Astrocyte (in vitro differentiated cells and primary cell): ENCODE measurements around the gene FBLN2. TPM values are rescaled to one million over a fixed set of nuclear protein-coding genes. Genes with fewer than 3 reads are reported as not detected.

ENCODE experiments used
- DNase-seq: peaks from one replicate; pipeline ENCODE4 v3.0.0-alpha.2; 2010; ENCODE audit warnings: low read depth
- FAIRE-seq: peaks from 2 replicates; lab custom pipeline; 2011; peaks lifted over from hg19 to GRCh38; lab: Jason Lieb, UNC
- H2AFZ ChIP-seq: 2 replicates; pipeline ENCODE4 v1.6.0; 2012; ENCODE audit warnings: low read depth, low read length, inconsistent platforms
- H3K27ac ChIP-seq: 2 replicates; pipeline ENCODE4 v1.5.1; 2011; ENCODE audit warnings: low read depth, low read length, inconsistent platforms
- H3K27me3 ChIP-seq: 2 replicates; pipeline ENCODE4 v1.6.0; 2011; ENCODE audit warnings: low read length, inconsistent platforms; ENCODE audit not compliant: insufficient read depth
- H3K36me3 ChIP-seq: 2 replicates; pipeline ENCODE4 v1.5.1; 2011; ENCODE audit warnings: low read length, inconsistent platforms; ENCODE audit not compliant: insufficient read depth
- H3K4me1 ChIP-seq: 2 replicates; pipeline ENCODE4 v1.5.1; 2011; ENCODE audit warnings: low read length, inconsistent platforms; ENCODE audit not compliant: insufficient read depth
- H3K4me2 ChIP-seq: 2 replicates; pipeline ENCODE4 v1.6.0; 2012; ENCODE audit warnings: low read length, inconsistent platforms
- H3K4me3 ChIP-seq: 2 replicates; pipeline ENCODE4 v1.5.1; 2011; ENCODE audit warnings: low read depth, mild to moderate bottlenecking, low read length, inconsistent platforms; ENCODE audit not compliant: insufficient read depth
- H3K79me2 ChIP-seq: 2 replicates; pipeline ENCODE4 v1.6.0; 2012; ENCODE audit warnings: mild to moderate bottlenecking, low read length, inconsistent platforms; ENCODE audit not compliant: insufficient read depth
- H3K9ac ChIP-seq: 2 replicates; pipeline ENCODE4 v1.6.0; 2012; ENCODE audit warnings: mild to moderate bottlenecking, low read length, inconsistent platforms
- H3K9me3 ChIP-seq: 2 replicates; pipeline ENCODE4 v1.5.1; 2012; ENCODE audit warnings: low read depth, mild to moderate bottlenecking, low read length, inconsistent platforms; ENCODE audit not compliant: insufficient read depth
- H4K20me1 ChIP-seq: 2 replicates; pipeline ENCODE4 v1.6.0; 2012; ENCODE audit warnings: low read length, inconsistent platforms; ENCODE audit not compliant: insufficient read depth
- H3K27ac Mint-ChIP-seq: one replicate; pipeline ENCODE4 v1.8.0; 2021; ENCODE audit warnings: mild to moderate bottlenecking, mixed read lengths; ENCODE audit not compliant: unreplicated experiment
- H3K27me3 Mint-ChIP-seq: one replicate; pipeline ENCODE4 v1.8.0; 2021; ENCODE audit warnings: low read depth, mixed read lengths; ENCODE audit not compliant: unreplicated experiment
- H3K36me3 Mint-ChIP-seq: one replicate; pipeline ENCODE4 v1.8.0; 2021; ENCODE audit warnings: low read depth, mixed read lengths; ENCODE audit not compliant: unreplicated experiment
- H3K4me1 Mint-ChIP-seq: one replicate; pipeline ENCODE4 v1.8.0; 2021; ENCODE audit warnings: low read depth, mixed read lengths; ENCODE audit not compliant: unreplicated experiment
- H3K4me3 Mint-ChIP-seq: one replicate; pipeline ENCODE4 v1.8.0; 2021; ENCODE audit warnings: mild to moderate bottlenecking, moderate library complexity, mixed read lengths; ENCODE audit not compliant: unreplicated experiment
- H3K9me3 Mint-ChIP-seq: one replicate; pipeline ENCODE4 v1.8.0; 2021; ENCODE audit warnings: mild to moderate bottlenecking, mixed read lengths; ENCODE audit not compliant: unreplicated experiment
- EZH2 ChIP-seq: IDR thresholded peaks from 2 replicates; pipeline ENCODE4 v1.6.1; 2012; ENCODE audit warnings: mild to moderate bottlenecking, low read length, inconsistent platforms; ENCODE audit not compliant: insufficient read depth
- total RNA-seq: library from RNA; stranded (reverse); gene quantifications from 2 replicates; pipeline ENCODE4 v1.2.1, GENCODE V29; 2021
- TF ChIP-seq, protein P1 (sequence below): IDR thresholded peaks from 2 replicates; pipeline ENCODE4 v1.5.1; 2011; ENCODE audit warnings: low read depth, mild to moderate bottlenecking, inconsistent platforms, low read length, moderate library complexity; ENCODE audit not compliant: insufficient read depth

FBLN2 gene
- total RNA-seq, 1 donor from 2014 or later, result 36.6 TPM

DNA sequence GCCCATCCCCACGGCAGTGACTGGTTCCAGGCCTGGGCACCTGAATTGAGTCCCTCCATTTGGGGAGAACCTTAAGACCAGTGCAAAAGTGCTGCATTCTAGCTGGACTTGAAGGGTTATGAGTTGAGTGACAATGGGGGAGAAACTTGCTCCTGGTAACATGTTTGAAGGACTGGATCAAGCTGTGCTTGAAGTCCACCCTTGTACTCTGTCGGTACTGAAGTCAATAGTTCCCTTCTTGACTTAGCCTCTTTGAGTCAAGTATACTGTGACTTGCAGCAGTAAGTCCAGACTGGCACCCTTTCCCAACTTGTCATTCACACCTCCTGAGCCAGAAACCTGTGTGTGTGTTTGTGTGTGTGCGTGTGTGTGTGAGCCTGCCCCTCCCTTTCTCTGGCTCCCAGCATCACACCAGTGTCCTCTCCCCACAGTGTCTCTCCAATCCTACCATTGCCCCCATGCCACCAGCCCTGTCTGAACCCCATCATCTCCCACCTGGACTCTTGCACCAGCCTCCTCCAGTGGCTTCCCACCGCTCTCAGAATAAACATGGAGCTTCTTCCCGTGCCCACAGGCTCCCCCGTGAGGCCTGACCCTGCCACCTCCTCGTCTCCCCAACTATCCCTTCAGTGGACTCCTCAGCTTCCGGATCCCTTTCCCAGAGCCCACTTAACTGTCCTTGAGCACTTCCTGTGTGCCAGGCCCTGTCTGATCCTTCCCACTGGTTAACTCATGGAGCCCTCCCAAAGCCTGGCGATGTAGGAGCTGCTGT, 10.2 kb upstream of the FBLN2 start:
- DNase-seq (no peak), FAIRE-seq (no peak)
- Histone ChIP-seq H3K36me3 (no peaks in the 10 kb centered on the region), H3K27me3 (no peaks in the 10 kb centered on the region), H3K27ac (peak overlapping the region; percentile 83), H3K4me1 (peaks cover 57% of the 10 kb centered on the region), H3K4me2 (peak overlapping the region; percentile 27), H3K9me3 (no peaks in the 10 kb centered on the region), H4K20me1 (no peaks in the 10 kb centered on the region), H3K9ac (peak overlapping the region; percentile 39), H3K4me3 (no peak overlapping the region), H2AFZ (peak overlapping the region; percentile 16), H3K79me2 (no peaks in the 10 kb centered on the region)
- Mint-ChIP-seq H3K27me3 (peaks cover 8% of the 10 kb centered on the region), H3K4me1 (peaks cover 21% of the 10 kb centered on the region), H3K36me3 (peaks cover 6% of the 10 kb centered on the region), H3K4me3 (no peak overlapping the region), H3K9me3 (peaks cover 9% of the 10 kb centered on the region), H3K27ac (peak overlapping the region; percentile 75)
- TF ChIP-seq, protein P1, sequence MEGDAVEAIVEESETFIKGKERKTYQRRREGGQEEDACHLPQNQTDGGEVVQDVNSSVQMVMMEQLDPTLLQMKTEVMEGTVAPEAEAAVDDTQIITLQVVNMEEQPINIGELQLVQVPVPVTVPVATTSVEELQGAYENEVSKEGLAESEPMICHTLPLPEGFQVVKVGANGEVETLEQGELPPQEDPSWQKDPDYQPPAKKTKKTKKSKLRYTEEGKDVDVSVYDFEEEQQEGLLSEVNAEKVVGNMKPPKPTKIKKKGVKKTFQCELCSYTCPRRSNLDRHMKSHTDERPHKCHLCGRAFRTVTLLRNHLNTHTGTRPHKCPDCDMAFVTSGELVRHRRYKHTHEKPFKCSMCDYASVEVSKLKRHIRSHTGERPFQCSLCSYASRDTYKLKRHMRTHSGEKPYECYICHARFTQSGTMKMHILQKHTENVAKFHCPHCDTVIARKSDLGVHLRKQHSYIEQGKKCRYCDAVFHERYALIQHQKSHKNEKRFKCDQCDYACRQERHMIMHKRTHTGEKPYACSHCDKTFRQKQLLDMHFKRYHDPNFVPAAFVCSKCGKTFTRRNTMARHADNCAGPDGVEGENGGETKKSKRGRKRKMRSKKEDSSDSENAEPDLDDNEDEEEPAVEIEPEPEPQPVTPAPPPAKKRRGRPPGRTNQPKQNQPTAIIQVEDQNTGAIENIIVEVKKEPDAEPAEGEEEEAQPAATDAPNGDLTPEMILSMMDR, result no peak
- TF ChIP-seq EZH2, result no peak

DNA sequence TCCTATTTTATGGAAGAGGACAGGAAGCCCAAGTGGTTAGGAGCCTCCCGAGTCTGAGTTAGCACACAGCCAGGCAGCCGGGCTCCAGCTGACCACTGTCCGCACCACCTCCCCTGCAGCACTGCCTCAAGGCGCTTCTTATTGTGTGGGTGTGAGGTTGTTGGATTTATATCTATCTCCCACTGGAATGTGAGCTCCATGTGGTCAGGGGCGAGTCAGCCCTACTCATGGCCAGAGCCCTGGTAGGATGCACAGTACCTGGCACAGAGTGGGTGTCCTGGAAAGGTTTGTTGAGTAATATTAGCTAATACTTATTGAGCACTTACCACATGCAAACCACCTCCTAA, 9.7 kb upstream of the FBLN2 start:
- Mint-ChIP-seq H3K27ac (peak overlapping the region; percentile 75), H3K27me3 (peaks cover 4% of the 10 kb centered on the region), H3K4me1 (peaks cover 26% of the 10 kb centered on the region), H3K4me3 (no peak overlapping the region), H3K36me3 (peaks cover 6% of the 10 kb centered on the region), H3K9me3 (peaks cover 9% of the 10 kb centered on the region)
- Histone ChIP-seq H3K9me3 (no peaks in the 10 kb centered on the region), H3K79me2 (no peaks in the 10 kb centered on the region), H3K4me1 (peaks cover 63% of the 10 kb centered on the region), H4K20me1 (no peaks in the 10 kb centered on the region), H3K27ac (peak overlapping the region; percentile 83), H3K9ac (peak overlapping the region; percentile 39), H3K27me3 (no peaks in the 10 kb centered on the region), H3K4me2 (peak overlapping the region; percentile 27), H3K36me3 (no peaks in the 10 kb centered on the region), H3K4me3 (no peak overlapping the region), H2AFZ (peak overlapping the region; percentile 16)
- DNase-seq (peak; percentile 79), FAIRE-seq (no peak)
- TF ChIP-seq EZH2, result no peak
- TF ChIP-seq, protein P1, result no peak

DNA sequence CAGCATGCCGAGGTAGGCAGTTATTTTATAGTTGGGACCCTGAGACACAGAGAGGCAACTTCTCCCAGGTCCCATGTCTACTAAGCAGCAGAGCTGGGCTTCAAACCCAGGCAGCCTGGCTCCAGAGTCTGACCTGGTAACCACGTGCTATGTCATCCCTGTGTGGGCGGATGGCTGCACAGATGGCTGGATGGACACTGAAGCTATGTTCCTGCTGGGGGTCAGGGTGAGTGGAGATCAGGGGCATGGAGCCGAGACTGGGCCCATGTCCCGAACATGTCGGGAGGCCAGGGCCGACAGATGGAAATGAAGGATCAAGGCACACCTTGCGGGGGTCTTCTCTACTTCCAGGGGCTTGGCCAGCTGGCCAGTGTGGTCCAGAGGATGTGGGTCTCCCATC, 9.3 kb upstream of the FBLN2 start:
- Histone ChIP-seq H3K27me3 (no peaks in the 10 kb centered on the region), H3K27ac (no peak overlapping the region), H3K9me3 (no peaks in the 10 kb centered on the region), H3K9ac (no peak overlapping the region), H3K36me3 (no peaks in the 10 kb centered on the region), H3K4me2 (peak overlapping the region; percentile 27), H4K20me1 (no peaks in the 10 kb centered on the region), H3K4me1 (peaks cover 66% of the 10 kb centered on the region), H3K4me3 (no peak overlapping the region), H2AFZ (no peak overlapping the region), H3K79me2 (no peaks in the 10 kb centered on the region)
- Mint-ChIP-seq H3K36me3 (peaks cover 6% of the 10 kb centered on the region), H3K4me3 (no peak overlapping the region), H3K9me3 (peaks cover 9% of the 10 kb centered on the region), H3K27ac (peak overlapping the region; percentile 68), H3K27me3 (peaks cover 2% of the 10 kb centered on the region), H3K4me1 (peaks cover 30% of the 10 kb centered on the region)
- FAIRE-seq, result no peak
- TF ChIP-seq EZH2, result no peak
- TF ChIP-seq, protein P1, result no peak
- no peak for DNase-seq
